GM19238 (cell line): ENCODE measurements around the gene FBP2.
"Not testable (repeated sequence)": the region's sequence is repeated elsewhere in the genome, so short reads cannot be mapped to it uniquely, and the experiment has no call there.

Experiments used
- DNase-seq: peaks from one replicate; pipeline ENCODE4 v3.0.0; 2011; ENCODE audit warnings: low spot score; ENCODE audit not compliant: insufficient read length

FBP2 gene

GRCh38 chr9:94606646-94607422 lies 13.2 kb upstream of the FBP2 start:
- no peak for DNase-seq

DNA sequence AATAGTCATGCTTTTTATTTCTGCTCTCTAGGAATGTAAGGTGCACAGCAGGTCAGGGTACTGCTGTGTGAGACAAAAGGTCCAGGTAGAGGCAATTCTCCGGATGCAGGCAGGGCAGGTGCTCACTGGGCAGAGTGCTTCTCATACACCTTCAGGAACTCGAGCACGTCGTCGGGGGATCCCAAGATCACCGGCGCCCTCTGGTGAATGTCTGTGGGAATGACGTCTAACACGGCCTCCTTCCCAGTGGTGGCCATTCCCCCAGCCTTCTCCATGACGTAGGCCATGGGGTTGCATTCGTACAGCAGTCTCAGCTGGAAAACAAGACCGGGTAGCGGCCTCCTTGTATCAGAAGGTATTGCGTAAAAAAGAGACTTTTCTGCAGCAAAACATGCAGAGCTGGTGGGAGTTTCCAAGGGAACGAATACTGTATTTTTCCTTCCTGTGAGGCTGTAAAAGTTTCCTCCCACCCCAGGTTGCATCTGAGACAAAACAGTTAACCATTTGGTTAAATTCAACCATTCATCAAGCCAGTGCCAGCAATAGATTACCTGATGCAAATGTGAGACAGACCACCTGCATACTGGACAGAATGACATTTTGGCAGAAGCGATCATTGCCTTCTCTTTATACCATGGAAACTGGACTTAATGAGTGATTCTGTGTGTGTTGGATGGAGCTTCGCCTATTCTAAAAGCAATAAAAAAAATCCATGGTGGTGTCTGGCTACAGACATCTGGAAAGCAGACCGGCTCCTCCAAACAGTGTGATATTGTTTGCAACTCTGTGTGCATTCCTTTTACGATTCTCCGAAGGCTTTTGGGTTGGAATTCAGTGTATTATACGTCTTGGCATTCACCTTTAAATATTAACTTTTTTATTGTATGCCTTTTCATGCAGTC lies 9.9 kb upstream of the FBP2 start:
- DNase-seq = peak; percentile 72

GRCh38 chr9:94602666-94603065 lies 9.0 kb upstream of the FBP2 start:
- DNase-seq = no peak

GRCh38 chr9:94600715-94601114 lies 7.1 kb upstream of the FBP2 start:
- DNase-seq = no peak

GRCh38 chr9:94600258-94600657 lies 6.6 kb upstream of the FBP2 start:
- DNase-seq = no peak

DNA sequence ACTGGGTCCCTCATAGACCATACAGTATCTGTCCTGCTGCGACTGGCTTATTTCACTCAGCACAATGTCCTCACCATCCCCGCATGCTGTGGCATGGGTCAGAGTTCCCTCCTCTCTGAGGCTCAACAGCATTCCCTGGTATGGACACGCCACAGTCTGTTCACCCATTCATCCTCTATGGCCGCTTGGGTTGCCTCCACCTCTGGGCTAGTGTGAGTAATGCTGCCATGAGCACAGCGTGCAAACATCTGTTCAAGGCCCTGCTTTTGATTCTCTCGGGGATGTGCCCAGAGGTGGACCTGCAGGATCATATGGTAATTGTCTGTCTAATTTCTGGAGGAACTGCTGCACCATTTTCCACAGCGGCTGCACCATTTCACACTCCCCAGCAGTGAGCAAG lies 5.5 kb upstream of the FBP2 start:
- DNase-seq = no peak

DNA sequence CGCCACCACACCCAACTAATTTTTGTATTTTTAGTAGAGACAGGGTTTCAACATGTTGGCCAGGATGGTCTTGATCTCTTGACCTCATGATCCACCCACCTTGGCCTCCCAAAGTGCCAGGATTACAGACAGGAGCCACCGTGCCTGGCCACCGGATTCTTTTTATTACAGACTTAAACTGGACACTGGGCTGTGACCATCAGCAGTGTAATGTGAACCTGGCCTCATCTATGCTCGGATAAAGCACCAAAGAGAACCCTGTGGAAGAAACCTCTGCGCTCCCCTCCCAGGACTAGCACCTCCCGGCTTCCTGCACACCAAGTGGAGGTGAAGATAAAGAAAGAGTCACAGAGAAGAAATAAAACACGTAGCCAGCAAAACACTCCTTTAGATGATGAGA lies 941 bp downstream of the FBP2 start:
- not testable (repeated sequence) for DNase-seq

DNA sequence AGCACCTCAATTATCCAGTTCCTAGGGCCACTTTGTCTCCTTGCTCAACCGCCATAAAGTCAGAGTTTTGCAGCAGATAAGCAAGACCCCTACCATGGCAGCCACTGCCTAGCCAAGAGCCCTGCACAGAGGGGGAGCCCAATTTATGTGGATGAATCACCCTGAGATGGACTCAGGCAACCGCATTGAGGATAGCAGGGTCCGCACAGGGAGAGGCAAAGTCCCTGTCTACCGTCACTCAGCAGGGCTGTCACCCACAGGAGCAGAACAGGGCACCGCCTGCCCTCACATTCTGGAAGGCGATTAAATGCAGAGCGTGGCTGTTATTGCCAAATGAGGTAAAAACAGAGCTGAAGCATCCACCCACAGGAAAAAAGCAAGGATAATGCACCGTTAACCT lies 1.7 kb downstream of the FBP2 start:
- no peak for DNase-seq

GRCh38 chr9:94591046-94591545 lies 2.5 kb downstream of the FBP2 start:
- DNase-seq = not testable (repeated sequence)

DNA sequence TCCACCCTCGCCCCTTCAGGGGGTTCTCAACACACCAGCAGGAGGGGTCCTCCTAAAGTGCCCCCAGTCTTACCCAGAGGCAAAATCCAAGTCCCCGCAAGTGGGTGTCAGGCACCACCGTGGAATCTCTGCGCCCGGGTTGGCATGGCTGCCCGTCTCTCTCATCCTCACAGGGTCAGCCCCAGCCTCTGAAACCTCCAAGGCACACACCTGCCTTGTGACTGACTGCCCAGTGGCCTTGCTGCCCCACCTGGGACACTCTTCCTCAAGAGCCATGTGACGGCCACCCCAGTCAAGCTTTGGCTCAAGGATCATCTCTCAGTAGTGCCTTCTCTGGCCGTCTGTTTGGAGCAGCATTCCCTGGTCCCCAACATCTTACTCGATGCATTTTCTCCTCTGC lies 4.9 kb downstream of the FBP2 start:
- no peak for DNase-seq

DNA sequence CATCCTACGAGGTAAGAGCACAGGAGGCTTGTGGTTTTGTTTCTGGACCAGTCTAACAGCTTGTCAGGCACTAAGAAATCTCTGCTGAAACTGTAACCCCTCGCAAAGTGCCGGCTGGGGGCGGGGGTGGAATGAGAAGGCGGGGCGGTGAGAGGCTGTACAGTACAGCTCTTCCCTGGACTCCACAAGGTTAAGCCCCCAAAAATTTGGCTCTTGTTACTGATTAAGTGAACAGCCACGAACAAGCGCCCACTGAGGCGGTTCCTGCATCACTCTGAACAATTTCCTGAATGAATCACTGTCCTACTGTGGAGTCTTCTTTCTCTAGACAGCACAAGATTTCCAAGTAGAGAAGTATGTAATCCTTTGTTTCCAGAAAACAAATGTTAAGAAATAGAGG lies 6.8 kb downstream of the FBP2 start:
- DNase-seq = no peak

DNA sequence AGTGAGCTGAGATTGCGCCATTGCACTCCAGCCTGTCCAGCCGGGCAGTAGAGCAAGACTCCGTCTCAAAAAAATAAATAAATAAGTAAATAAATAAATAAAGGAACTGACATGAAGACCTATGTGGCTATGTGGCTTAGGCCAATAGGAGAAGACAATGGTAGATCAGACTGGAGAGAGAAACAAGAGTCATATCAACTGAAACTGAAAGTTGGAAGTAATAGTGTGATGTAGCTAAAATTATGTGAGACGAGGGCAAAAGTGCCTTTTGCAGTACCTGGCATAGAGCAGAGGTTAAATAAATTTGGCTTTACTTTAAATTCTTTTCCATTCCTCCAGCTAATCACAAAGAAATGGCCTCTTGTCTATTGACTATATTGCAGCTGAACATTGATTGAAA lies 7.3 kb downstream of the FBP2 start:
- DNase-seq = no peak

- no peak for DNase-seq
Observed at GRCh38 chr9:94584555-94584954, 9.1 kb downstream of the FBP2 start.

DNA sequence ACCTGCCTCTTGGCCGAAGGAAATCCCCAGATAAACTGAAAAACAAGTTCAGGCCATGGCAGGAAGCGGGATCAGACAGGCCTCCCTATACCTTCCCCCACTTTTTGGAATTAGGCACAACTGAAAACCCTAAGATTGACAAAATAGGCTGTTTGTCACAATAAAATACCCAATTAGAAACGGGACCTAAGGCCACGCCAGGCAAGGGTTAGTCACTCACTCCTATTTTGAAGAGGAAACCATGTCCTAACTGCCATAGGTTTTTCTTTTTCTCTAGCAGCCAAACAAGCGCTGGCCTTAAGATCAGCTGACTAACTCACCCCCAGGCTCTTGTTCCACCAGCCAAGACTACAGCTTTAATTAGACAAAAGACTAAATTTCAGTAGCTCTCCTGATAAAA lies 11.9 kb downstream of the FBP2 start:
- no peak for DNase-seq

GRCh38 chr9:94577571-94577970 lies 16.1 kb downstream of the FBP2 start:
- no peak for DNase-seq

GRCh38 chr9:94577036-94577435 lies 16.6 kb downstream of the FBP2 start:
- DNase-seq = no peak

DNA sequence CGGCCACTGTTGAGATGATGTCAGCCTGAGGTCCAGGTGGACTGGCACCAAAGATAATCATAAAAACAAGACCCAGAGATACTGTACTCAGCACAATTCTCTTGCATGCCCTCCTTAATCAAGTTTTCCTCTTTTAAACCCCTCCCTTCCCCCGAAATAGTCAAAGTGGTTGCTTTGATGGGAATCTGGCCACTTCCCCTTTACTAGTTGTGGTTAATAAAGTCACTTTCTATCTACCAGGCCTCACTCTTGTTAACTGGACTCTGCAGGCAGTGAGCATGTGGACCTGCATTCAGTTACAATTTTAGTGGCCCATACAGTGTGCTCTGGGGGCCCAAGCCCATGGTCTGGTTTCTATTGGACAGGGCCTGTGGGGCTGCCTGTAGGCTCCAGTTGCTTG lies 17.5 kb downstream of the FBP2 start:
- DNase-seq = no peak

- no peak for DNase-seq
Observed at GRCh38 chr9:94568972-94569712, 24.5 kb downstream of the FBP2 start.

DNA sequence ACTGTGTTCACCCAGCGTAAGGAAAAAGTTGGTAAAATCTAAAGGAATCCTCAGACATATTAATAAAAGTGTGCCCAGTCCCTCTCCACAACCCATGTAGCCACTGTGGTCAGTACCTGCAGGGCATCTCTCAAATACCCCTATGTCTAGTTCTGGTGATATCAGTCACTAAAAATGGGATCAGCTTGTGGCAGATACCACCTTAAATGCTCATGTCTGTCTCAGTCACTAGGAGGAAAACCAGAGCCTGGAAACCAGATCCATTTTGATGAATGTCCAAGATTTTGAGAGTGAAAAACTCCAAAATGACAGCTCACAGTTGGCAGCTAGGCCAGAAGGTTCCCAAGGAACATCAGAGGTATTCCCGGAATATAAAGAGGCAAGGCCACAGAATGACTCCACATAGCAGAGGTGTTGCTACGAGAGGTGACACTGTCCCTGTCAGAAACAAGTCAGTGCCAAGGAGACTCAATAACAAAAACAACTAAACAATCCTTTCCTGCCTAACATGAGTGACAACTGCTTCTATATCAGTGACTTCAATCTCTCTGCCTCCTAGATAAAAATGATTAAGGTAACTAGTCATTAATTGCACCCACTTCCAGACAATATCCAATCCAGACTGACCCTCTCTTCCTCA lies 25.3 kb downstream of the FBP2 start:
- DNase-seq = no peak

GRCh38 chr9:94567271-94567670 lies 26.4 kb downstream of the FBP2 start:
- DNase-seq = no peak

- DNase-seq = no peak
Observed at GRCh38 chr9:94566550-94566949, 27.1 kb downstream of the FBP2 start.
